ENCODE data around the gene OPHN1.

GRCh38 chrX:68383540-68383939 is 49.8 kb downstream of the OPHN1 start:
- TF ChIP-seq TAF1 (CRISPR knock-in tag; IDR thresholded peaks at IDR 0.05) (no peak), CTCF (CRISPR knock-in tag; IDR thresholded peaks at IDR 0.05) (no peak), MXD1 (CRISPR knock-in tag; IDR thresholded peaks at IDR 0.05) (no peak), CEBPB (IDR thresholded peaks at IDR 0.05; ENCODE audit: borderline replicate concordance, low read depth, low read length) (no peak), KLF6 (CRISPR knock-in tag; IDR thresholded peaks at IDR 0.05) (no peak)

Measured in HepG2 (cell line).